NCI-H2081 treated with DMSO at 0.1 percent for 48 hours (cell line): ENCODE measurements around the gene OR13A1.
"Not testable (repeated sequence)": the region's sequence is repeated elsewhere in the genome, so short reads cannot be mapped to it uniquely, and the experiment has no call there.

Source experiments
- DNase-seq: peaks from one replicate; lab custom pipeline; 2025; lab: John Stamatoyannopoulos, UW

Gene OR13A1

GRCh38 chr10:45315508-45315907, at the start of gene OR13A1:
Gene OR13A1 (minus strand): TSS chr10:45315608. CDS start chr10:45304422, 11,186 bp downstream.
- no peak for DNase-seq

- DNase-seq = not testable (repeated sequence)
These were observed 46.8 kb upstream of the OR13A1 start for GRCh38 chr10:45361983-45362799.

GRCh38 chr10:45358961-45359360, 43.6 kb upstream of the OR13A1 start:
- not testable (repeated sequence) for DNase-seq

- DNase-seq = no peak
These were observed 40.1 kb upstream of the OR13A1 start for GRCh38 chr10:45355494-45355893.

- no peak for DNase-seq
These were observed 38.9 kb upstream of the OR13A1 start for GRCh38 chr10:45354261-45354660.

- DNase-seq = no peak
These were observed 37.8 kb upstream of the OR13A1 start for GRCh38 chr10:45353186-45353585.

GRCh38 chr10:45348196-45348765, 32.9 kb upstream of the OR13A1 start:
- DNase-seq = not testable (repeated sequence)

- not testable (repeated sequence) for DNase-seq
These were observed 32.1 kb upstream of the OR13A1 start for GRCh38 chr10:45347464-45347863.

- not testable (repeated sequence) for DNase-seq
These were observed 31.4 kb upstream of the OR13A1 start for GRCh38 chr10:45346652-45347335.

GRCh38 chr10:45340420-45340819, 25.0 kb upstream of the OR13A1 start:
- DNase-seq = not testable (repeated sequence)

- no peak for DNase-seq
These were observed 24.5 kb upstream of the OR13A1 start for GRCh38 chr10:45339894-45340293.

- not testable (repeated sequence) for DNase-seq
These were observed 16.4 kb upstream of the OR13A1 start for GRCh38 chr10:45331824-45332223.

- not testable (repeated sequence) for DNase-seq
These were observed 11.5 kb upstream of the OR13A1 start for GRCh38 chr10:45326864-45327263.

- no peak for DNase-seq
These were observed 9.7 kb upstream of the OR13A1 start for GRCh38 chr10:45325116-45325515.

- DNase-seq = no peak
These were observed 4.3 kb upstream of the OR13A1 start for GRCh38 chr10:45319702-45320101.

- DNase-seq = no peak
These were observed 2.0 kb downstream of the OR13A1 start for GRCh38 chr10:45313264-45313873.

GRCh38 chr10:45308707-45309106, 6.7 kb downstream of the OR13A1 start:
- no peak for DNase-seq

GRCh38 chr10:45302573-45302972, 12.8 kb downstream of the OR13A1 start:
- no peak for DNase-seq

- DNase-seq = not testable (repeated sequence)
These were observed 17.0 kb downstream of the OR13A1 start for GRCh38 chr10:45298341-45298955.

GRCh38 chr10:45294681-45295080, 20.7 kb downstream of the OR13A1 start:
- no peak for DNase-seq

- no peak for DNase-seq
These were observed 28.4 kb downstream of the OR13A1 start for GRCh38 chr10:45286980-45287379.

GRCh38 chr10:45282061-45282460, 33.3 kb downstream of the OR13A1 start:
- DNase-seq = no peak
